ENCODE results near the gene RPS6KA3. TPM values are rescaled to one million over a fixed set of nuclear protein-coding genes. Genes with fewer than 3 reads are reported as not detected.
"Not testable (repeated sequence)": the region's sequence is repeated elsewhere in the genome, so short reads cannot be mapped to it uniquely, and the experiment has no call there.

The RPS6KA3 gene
- total RNA-seq, 2 experiments from 2014 or later, result 80.2 to 82.0 TPM

DNA sequence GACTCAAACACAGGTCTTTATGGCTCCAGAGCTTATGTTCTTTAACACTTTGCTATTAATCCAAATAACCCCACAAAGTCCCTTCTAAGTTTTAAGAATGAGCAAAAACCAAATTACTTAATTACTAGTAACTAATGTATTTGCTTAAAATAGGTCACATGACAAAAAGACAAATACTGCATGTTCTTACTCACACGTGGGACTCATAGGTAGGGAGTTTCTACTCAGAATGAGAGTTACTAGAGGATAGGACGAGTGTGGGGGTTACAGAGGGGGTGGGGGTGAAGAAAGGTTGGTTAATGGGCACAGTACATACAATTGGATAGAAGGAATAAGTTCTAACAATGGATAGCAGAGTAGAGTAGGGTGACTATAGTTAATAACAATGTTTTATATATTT, 5.8 kb downstream of the RPS6KA3 start:
- H3K36me3 Mint-ChIP-seq (ENCODE audit: low read depth), result peaks cover 24% of the 10 kb centered on the region
- CTCF ChIA-PET, result no interaction called here
- H3K4me1 Mint-ChIP-seq (ENCODE audit: low read depth), result peaks cover 45% of the 10 kb centered on the region
- no peak overlapping the region for H3K27ac Mint-ChIP-seq
- ATAC-seq (no peak), DNase-seq (no peak)
- no peak overlapping the region for H3K4me3 Mint-ChIP-seq
- POLR2A ChIA-PET, result no interaction called here
- H3K9me3 Mint-ChIP-seq (ENCODE audit: insufficient read depth), result no peaks in the 10 kb centered on the region
- no peaks in the 10 kb centered on the region for H3K27me3 Mint-ChIP-seq (ENCODE audit: low read depth)

DNA sequence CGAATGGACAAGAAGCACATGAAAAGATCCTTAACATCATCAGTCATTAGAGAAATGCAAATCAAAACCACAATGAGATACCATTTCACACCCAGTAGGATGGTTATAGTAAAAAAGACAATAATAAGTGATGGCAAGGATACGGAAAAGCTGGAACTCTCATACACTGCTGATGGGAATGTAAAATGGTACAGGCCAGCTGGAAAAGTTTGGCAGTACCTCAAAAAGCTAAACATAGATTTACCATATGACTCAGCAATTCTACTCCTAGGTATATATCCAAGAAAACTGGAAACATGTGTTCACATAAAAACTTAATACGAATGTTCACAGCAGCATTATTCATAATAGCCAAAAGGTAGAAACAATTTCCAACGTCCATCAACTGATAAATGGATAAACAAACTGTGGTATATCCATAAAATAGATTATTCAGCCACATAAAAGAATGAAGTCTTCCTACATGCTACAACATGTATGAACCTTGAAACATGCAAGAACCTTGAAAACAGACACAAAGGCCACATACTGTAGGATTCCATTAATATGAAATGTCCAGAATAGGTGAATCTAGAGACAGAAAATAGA, 11.9 kb downstream of the RPS6KA3 start:
- DNase-seq, result no peak
- Mint-ChIP-seq H3K9me3 (ENCODE audit: insufficient read depth) (no peaks in the 10 kb centered on the region), H3K4me1 (ENCODE audit: low read depth) (peaks cover 47% of the 10 kb centered on the region), H3K27me3 (ENCODE audit: low read depth) (no peaks in the 10 kb centered on the region), H3K27ac (no peak overlapping the region), H3K4me3 (no peak overlapping the region), H3K36me3 (ENCODE audit: low read depth) (peaks cover 32% of the 10 kb centered on the region)
- POLR2A ChIA-PET, result no interaction called here
- CTCF ChIA-PET, result interaction anchor here (1.1 kb wide), 1 partner anchor 261 kb away, joined by 3 read pairs; no protein-coding TSS in a partner anchor
- ATAC-seq, result no peak

DNA sequence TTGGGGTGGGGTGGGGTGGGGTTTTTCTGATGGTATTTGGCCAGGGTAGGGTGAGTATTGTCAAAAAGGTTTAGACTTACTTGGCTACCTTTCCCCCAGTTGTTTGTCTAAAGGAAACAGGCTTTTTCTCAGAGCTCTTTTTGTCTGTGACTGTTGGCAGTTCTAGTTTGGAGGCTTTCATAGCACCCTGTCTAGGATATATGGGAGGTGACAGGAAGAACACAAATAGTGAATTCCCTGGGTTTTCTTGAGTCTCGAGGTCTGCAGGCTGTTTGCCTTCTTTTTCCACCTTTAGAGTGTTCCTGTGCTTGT, 13.5 kb downstream of the RPS6KA3 start:
- Mint-ChIP-seq H3K4me3 (no peak overlapping the region), H3K27ac (peak overlapping the region; percentile 57), H3K27me3 (ENCODE audit: low read depth) (no peaks in the 10 kb centered on the region), H3K9me3 (ENCODE audit: insufficient read depth) (no peaks in the 10 kb centered on the region), H3K36me3 (ENCODE audit: low read depth) (peaks cover 32% of the 10 kb centered on the region), H3K4me1 (ENCODE audit: low read depth) (peaks cover 53% of the 10 kb centered on the region)
- POLR2A ChIA-PET, result interaction anchor here (1.4 kb wide), 1 partner anchor 11 kb away, joined by 4 read pairs; no protein-coding TSS in a partner anchor
- peak; percentile 10 for ATAC-seq
- DNase-seq, result no peak
- CTCF ChIA-PET, result interaction anchor here (0.6 to 3.2 kb wide), 11 partner anchors 14 to 277 kb away, joined by 3 to 27 read pairs (median 5); partner anchors contain the start of gene RPS6KA3

DNA sequence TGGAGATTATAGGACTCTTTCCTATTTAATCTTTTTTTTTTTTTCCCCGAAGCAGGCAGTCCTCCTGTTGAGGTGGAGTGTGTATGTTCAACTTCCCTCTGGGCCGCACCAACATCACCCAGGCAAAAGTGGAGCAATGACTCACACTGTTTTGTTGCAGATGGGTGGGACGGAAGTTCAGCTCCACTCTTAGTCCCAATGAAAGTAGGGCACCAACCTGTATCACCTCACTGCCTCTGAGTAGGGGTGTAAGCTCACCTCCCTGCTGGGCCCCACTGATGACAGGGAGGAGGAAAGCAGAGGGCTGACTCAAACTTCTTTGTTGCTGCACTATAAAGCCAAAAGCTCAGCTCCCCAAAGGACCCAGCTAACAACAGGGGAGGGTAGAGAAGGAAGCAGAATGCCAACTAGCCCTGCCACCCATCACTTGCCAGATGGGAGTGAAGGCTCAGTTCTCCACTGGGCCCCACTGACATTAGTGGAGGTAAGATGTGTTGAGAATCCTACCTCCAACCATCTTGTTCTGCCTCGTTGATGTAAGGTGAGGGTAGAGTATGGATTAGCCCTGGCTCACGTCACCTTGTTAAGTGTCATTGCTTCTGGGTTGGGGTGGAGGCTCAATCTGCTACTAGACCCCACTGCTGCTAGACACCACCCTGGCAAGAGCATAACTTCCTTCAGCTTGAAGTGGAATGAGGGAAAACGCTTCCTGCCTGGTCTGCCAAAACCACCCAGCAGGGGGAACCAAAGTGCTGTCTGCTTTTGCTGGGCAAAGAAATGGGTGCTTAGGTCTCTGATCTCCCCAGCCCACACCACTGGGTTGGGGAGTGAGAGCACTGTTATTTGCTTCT, 14.1 kb downstream of the RPS6KA3 start:
- POLR2A ChIA-PET, result interaction anchor here (0.6 to 1.4 kb wide), 3 partner anchors 12 to 594 kb away, joined by 3 to 5 read pairs (median 4); no protein-coding TSS in a partner anchor
- H3K36me3 Mint-ChIP-seq (ENCODE audit: low read depth), result peaks cover 32% of the 10 kb centered on the region
- CTCF ChIA-PET, result interaction anchor here (0.6 to 3.2 kb wide), 15 partner anchors 9 to 277 kb away, joined by 3 to 27 read pairs (median 4); partner anchors contain the start of gene RPS6KA3
- ATAC-seq (peak; percentile 80), DNase-seq (peak; percentile 71)
- H3K9me3 Mint-ChIP-seq (ENCODE audit: insufficient read depth), result no peaks in the 10 kb centered on the region
- H3K4me3 Mint-ChIP-seq, result no peak overlapping the region
- H3K27me3 Mint-ChIP-seq (ENCODE audit: low read depth), result no peaks in the 10 kb centered on the region
- peaks cover 52% of the 10 kb centered on the region for H3K4me1 Mint-ChIP-seq (ENCODE audit: low read depth)
- H3K27ac Mint-ChIP-seq, result peak overlapping the region; percentile 57

DNA sequence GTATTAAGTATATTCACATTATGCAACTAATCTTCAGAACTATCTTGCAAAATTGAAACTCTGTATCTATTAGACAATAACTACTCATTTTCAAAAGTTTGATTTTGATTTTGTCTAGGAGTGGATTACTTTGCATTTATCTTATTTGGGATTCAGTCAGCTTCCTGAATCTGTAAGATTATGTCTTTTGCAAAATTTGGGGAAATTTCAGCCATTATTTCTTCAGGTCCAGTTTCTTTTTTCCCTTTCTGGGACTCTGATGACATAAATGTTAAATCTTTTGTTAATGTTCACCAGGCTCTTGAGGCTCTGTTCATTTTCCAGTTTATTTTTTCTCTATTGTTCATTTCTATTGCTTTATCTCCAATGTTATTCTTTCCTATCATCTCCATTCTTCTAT, 15.0 kb downstream of the RPS6KA3 start:
- no peak for DNase-seq
- Mint-ChIP-seq H3K36me3 (ENCODE audit: low read depth) (peaks cover 29% of the 10 kb centered on the region), H3K27me3 (ENCODE audit: low read depth) (no peaks in the 10 kb centered on the region), H3K9me3 (ENCODE audit: insufficient read depth) (no peaks in the 10 kb centered on the region), H3K4me1 (ENCODE audit: low read depth) (peaks cover 45% of the 10 kb centered on the region), H3K4me3 (no peak overlapping the region), H3K27ac (no peak overlapping the region)
- CTCF ChIA-PET, result interaction anchor here (1.0 to 3.2 kb wide), 4 partner anchors 10 to 201 kb away, joined by 3 to 27 read pairs (median 6); no protein-coding TSS in a partner anchor
- no peak for ATAC-seq
- POLR2A ChIA-PET, result no interaction called here

DNA sequence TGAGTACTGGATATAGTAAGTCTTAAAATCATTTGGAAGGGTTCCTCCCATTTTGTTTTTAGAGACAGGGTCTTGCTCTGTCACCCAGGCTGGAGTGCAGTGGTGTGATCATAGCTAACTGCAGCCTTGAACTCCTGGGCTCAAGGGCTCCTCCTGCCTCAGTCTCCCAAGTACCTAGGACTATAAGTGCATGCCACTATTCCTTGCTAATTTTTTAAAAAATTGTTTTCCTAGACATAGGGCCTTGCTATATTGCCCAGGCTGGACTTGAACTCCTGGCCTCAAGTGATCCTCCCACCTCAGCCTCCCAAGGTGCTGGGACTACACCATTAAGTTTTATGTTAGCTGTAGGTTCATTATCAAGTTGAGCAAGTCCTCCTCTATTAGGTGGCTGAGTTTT, 16.6 kb downstream of the RPS6KA3 start:
- H3K9me3 Mint-ChIP-seq (ENCODE audit: insufficient read depth); DNase-seq; CTCF ChIA-PET; ATAC-seq; H3K27ac Mint-ChIP-seq; H3K4me3 Mint-ChIP-seq; POLR2A ChIA-PET; H3K27me3 Mint-ChIP-seq (ENCODE audit: low read depth): not testable (repeated sequence)
- Mint-ChIP-seq H3K4me1 (ENCODE audit: low read depth) (peaks cover 39% of the 10 kb centered on the region), H3K36me3 (ENCODE audit: low read depth) (peaks cover 27% of the 10 kb centered on the region)

DNA sequence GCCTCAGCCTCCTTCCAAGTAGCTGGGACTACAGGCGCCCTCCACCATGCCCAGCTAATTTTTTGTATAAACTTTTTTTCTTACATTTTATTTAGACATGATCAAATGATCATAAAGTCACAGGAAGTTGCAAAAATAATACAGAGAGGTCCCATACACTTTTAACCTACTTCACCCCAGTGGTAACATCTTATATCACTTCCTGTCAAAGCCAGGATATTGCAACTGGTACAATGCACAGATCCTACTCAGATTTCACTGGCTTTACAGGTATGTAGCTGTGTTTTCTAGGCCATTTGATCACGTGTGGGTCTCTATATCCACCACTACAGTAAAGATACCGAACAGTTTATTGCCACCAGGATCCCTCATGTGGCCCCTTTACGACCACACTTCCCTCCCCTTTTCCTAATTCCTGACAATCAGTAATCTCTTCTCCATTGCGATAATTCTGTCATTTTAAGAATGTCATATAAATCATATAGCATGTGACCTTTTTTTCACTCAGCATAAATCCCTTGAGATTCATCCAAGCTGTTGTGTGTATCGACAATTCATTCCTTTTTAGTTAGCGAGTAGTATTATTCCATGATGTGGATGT, 18.0 kb downstream of the RPS6KA3 start:
- Mint-ChIP-seq H3K27me3 (ENCODE audit: low read depth) (no peaks in the 10 kb centered on the region), H3K4me3 (no peak overlapping the region), H3K27ac (no peak overlapping the region), H3K9me3 (ENCODE audit: insufficient read depth) (no peaks in the 10 kb centered on the region), H3K36me3 (ENCODE audit: low read depth) (peaks cover 25% of the 10 kb centered on the region), H3K4me1 (ENCODE audit: low read depth) (peaks cover 29% of the 10 kb centered on the region)
- ATAC-seq, result no peak
- ChIA-PET POLR2A (no interaction called here), CTCF (interaction anchor here (1.6 kb wide), 1 partner anchor 77 kb away, joined by 4 read pairs; no protein-coding TSS in a partner anchor)
- no peak for DNase-seq

DNA sequence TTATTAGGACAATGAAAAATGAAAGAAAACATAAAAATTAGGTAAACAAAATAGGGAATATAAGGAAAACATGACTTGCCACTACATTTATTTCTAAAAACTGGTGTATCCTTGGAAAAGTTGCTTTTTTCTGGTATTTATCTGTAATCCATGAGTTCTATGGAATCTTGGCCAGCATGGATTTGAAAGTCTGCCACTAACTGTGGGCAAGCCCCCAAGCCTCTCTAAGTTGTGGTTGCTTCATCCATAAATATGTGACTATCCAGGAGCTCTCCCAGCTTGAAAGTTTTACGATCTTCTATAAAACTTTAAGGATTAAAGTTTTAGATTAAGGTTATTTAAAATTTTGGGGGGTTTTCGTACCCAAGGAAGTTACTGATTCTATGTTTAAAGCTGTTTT, 21.8 kb downstream of the RPS6KA3 start:
- ChIA-PET POLR2A (no interaction called here), CTCF (no interaction called here)
- H3K36me3 Mint-ChIP-seq (ENCODE audit: low read depth), result peaks cover 21% of the 10 kb centered on the region
- no peak overlapping the region for H3K4me3 Mint-ChIP-seq
- H3K9me3 Mint-ChIP-seq (ENCODE audit: insufficient read depth), result peaks cover 3% of the 10 kb centered on the region
- no peak for ATAC-seq
- H3K27me3 Mint-ChIP-seq (ENCODE audit: low read depth), result no peaks in the 10 kb centered on the region
- H3K27ac Mint-ChIP-seq, result no peak overlapping the region
- no peak for DNase-seq
- H3K4me1 Mint-ChIP-seq (ENCODE audit: low read depth), result peaks cover 16% of the 10 kb centered on the region

DNA sequence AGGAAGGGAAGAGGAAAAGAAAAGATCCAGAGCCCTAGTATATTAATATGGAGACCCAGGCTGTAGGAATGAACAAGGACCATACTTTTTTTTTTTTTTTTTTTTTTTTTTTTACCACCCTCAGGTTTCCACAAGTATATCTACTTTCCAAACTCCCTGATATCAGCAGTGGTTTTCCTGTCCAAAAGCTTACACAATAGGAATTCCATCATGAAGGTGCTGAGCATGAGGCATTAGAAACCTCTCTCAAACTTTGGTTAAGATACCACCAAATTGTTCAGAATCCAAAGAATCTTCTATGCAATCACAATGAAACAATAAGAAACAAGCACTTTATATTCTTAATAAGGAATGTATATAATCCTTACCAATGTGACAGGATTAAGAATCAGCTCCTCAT, 26.5 kb downstream of the RPS6KA3 start:
- H3K4me1 Mint-ChIP-seq (ENCODE audit: low read depth), result peaks cover 6% of the 10 kb centered on the region
- H3K36me3 Mint-ChIP-seq (ENCODE audit: low read depth), result peaks cover 43% of the 10 kb centered on the region
- no peaks in the 10 kb centered on the region for H3K27me3 Mint-ChIP-seq (ENCODE audit: low read depth)
- POLR2A ChIA-PET, result no interaction called here
- CTCF ChIA-PET, result no interaction called here
- H3K9me3 Mint-ChIP-seq (ENCODE audit: insufficient read depth), result peaks cover 8% of the 10 kb centered on the region
- ATAC-seq, result no peak
- no peak overlapping the region for H3K4me3 Mint-ChIP-seq
- no peak for DNase-seq
- no peak overlapping the region for H3K27ac Mint-ChIP-seq

DNA sequence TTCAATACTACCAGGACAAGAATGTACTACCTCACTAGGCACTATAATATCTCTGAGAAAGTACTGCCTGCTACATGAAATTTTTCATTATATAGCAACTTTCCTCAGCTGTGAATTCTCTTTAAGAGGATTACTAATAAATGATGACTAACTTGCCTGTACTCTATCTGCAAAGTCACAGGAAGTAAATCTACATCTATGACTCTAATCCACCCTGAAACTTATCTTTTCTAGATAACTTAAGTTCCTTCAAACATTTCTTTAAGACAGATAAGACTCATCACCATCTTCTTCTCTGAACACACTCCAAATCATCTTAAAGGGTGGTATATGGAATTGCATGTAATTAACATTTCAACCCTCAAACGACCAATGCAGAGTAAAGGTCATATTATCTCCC, 28.8 kb downstream of the RPS6KA3 start:
- Mint-ChIP-seq H3K27me3 (ENCODE audit: low read depth) (no peaks in the 10 kb centered on the region), H3K27ac (no peak overlapping the region), H3K36me3 (ENCODE audit: low read depth) (peaks cover 53% of the 10 kb centered on the region), H3K9me3 (ENCODE audit: insufficient read depth) (peaks cover 9% of the 10 kb centered on the region), H3K4me3 (no peak overlapping the region), H3K4me1 (ENCODE audit: low read depth) (peaks cover 6% of the 10 kb centered on the region)
- ATAC-seq, result no peak
- ChIA-PET CTCF (no interaction called here), POLR2A (interaction anchor here (0.7 kb wide), 1 partner anchor 103 kb away, joined by 3 read pairs; no protein-coding TSS in a partner anchor)
- DNase-seq, result no peak

DNA sequence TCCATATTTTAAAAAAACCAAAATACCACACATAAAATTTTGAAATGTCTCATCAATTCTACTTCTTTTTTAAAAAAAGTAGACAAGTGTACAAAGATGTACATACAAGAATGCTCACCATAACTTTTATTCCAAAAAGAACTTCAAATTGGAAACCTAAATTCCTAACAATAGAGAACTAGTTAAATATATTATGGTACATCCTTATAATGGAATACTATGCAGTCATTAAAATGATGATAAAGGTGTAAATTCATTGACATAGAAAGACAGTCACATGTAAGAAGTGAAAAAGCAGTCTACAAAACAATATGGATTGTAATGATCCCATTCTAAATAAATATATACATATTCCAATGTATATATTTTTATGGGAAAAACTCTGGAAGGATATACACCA, 31.0 kb downstream of the RPS6KA3 start:
- H3K4me1 Mint-ChIP-seq (ENCODE audit: low read depth), result peaks cover 2% of the 10 kb centered on the region
- H3K36me3 Mint-ChIP-seq (ENCODE audit: low read depth), result peaks cover 50% of the 10 kb centered on the region
- H3K27me3 Mint-ChIP-seq (ENCODE audit: low read depth), result no peaks in the 10 kb centered on the region
- CTCF ChIA-PET, result no interaction called here
- H3K9me3 Mint-ChIP-seq (ENCODE audit: insufficient read depth), result peaks cover 5% of the 10 kb centered on the region
- POLR2A ChIA-PET, result no interaction called here
- no peak overlapping the region for H3K4me3 Mint-ChIP-seq
- no peak for DNase-seq
- no peak for ATAC-seq
- no peak overlapping the region for H3K27ac Mint-ChIP-seq

DNA sequence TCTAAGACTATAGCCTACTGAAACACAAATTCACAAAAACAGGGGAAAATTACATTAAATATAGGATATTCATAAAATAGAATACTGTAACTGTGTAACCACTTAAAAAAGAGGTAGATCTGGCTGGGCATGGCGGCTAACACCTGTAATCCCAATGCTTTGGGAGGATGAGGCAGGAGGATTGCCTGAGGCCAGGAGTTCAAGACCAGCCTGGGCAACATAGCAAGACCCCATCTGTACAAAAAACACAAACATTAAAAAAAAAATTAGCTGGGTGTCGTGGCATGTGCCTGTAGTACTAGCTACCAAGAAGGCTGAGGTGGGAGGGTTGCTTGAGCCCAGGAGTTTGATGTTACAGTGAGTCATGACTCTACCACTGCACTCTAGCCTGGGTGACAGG, 33.4 kb downstream of the RPS6KA3 start:
- Mint-ChIP-seq H3K4me3 (no peak overlapping the region), H3K9me3 (ENCODE audit: insufficient read depth) (peaks cover 5% of the 10 kb centered on the region), H3K27ac (no peak overlapping the region), H3K27me3 (ENCODE audit: low read depth) (no peaks in the 10 kb centered on the region), H3K36me3 (ENCODE audit: low read depth) (peaks cover 56% of the 10 kb centered on the region), H3K4me1 (ENCODE audit: low read depth) (peaks cover 5% of the 10 kb centered on the region)
- CTCF ChIA-PET, result no interaction called here
- ATAC-seq, result no peak
- POLR2A ChIA-PET, result interaction anchor here (0.6 kb wide), 1 partner anchor 99 kb away, joined by 4 read pairs; no protein-coding TSS in a partner anchor
- DNase-seq, result no peak

Measured in activated CD8-positive, alpha-beta T cell treated with anti-CD3 and anti-CD28 coated beads, Interleukin-2, amount 10 ng/mL, durations not matched to agents 7 days and 5 days (primary cell).